Astrocyte (in vitro differentiated cells and primary cell): Measurements from ENCODE around the gene KIFC1. TPM values are rescaled to one million over a fixed set of nuclear protein-coding genes. Genes with fewer than 3 reads are reported as not detected.

Source experiments
- DNase-seq: peaks from one replicate; pipeline ENCODE4 v3.0.0-alpha.2; 2010; ENCODE audit warnings: low read depth
- FAIRE-seq: peaks from 2 replicates; lab custom pipeline; 2011; peaks lifted over from hg19 to GRCh38; lab: Jason Lieb, UNC
- H2AFZ ChIP-seq: 2 replicates; pipeline ENCODE4 v1.6.0; 2012; ENCODE audit warnings: low read depth, low read length, inconsistent platforms
- H3K27ac ChIP-seq: 2 replicates; pipeline ENCODE4 v1.5.1; 2011; ENCODE audit warnings: low read depth, low read length, inconsistent platforms
- H3K27me3 ChIP-seq: 2 replicates; pipeline ENCODE4 v1.6.0; 2011; ENCODE audit warnings: low read length, inconsistent platforms; ENCODE audit not compliant: insufficient read depth
- H3K36me3 ChIP-seq: 2 replicates; pipeline ENCODE4 v1.5.1; 2011; ENCODE audit warnings: low read length, inconsistent platforms; ENCODE audit not compliant: insufficient read depth
- H3K4me1 ChIP-seq: 2 replicates; pipeline ENCODE4 v1.5.1; 2011; ENCODE audit warnings: low read length, inconsistent platforms; ENCODE audit not compliant: insufficient read depth
- H3K4me2 ChIP-seq: 2 replicates; pipeline ENCODE4 v1.6.0; 2012; ENCODE audit warnings: low read length, inconsistent platforms
- H3K4me3 ChIP-seq: 2 replicates; pipeline ENCODE4 v1.5.1; 2011; ENCODE audit warnings: low read depth, mild to moderate bottlenecking, low read length, inconsistent platforms; ENCODE audit not compliant: insufficient read depth
- H3K79me2 ChIP-seq: 2 replicates; pipeline ENCODE4 v1.6.0; 2012; ENCODE audit warnings: mild to moderate bottlenecking, low read length, inconsistent platforms; ENCODE audit not compliant: insufficient read depth
- H3K9ac ChIP-seq: 2 replicates; pipeline ENCODE4 v1.6.0; 2012; ENCODE audit warnings: mild to moderate bottlenecking, low read length, inconsistent platforms
- H3K9me3 ChIP-seq: 2 replicates; pipeline ENCODE4 v1.5.1; 2012; ENCODE audit warnings: low read depth, mild to moderate bottlenecking, low read length, inconsistent platforms; ENCODE audit not compliant: insufficient read depth
- H4K20me1 ChIP-seq: 2 replicates; pipeline ENCODE4 v1.6.0; 2012; ENCODE audit warnings: low read length, inconsistent platforms; ENCODE audit not compliant: insufficient read depth
- H3K27ac Mint-ChIP-seq: one replicate; pipeline ENCODE4 v1.8.0; 2021; ENCODE audit warnings: mild to moderate bottlenecking, mixed read lengths; ENCODE audit not compliant: unreplicated experiment
- H3K27me3 Mint-ChIP-seq: one replicate; pipeline ENCODE4 v1.8.0; 2021; ENCODE audit warnings: low read depth, mixed read lengths; ENCODE audit not compliant: unreplicated experiment
- H3K36me3 Mint-ChIP-seq: one replicate; pipeline ENCODE4 v1.8.0; 2021; ENCODE audit warnings: low read depth, mixed read lengths; ENCODE audit not compliant: unreplicated experiment
- H3K4me1 Mint-ChIP-seq: one replicate; pipeline ENCODE4 v1.8.0; 2021; ENCODE audit warnings: low read depth, mixed read lengths; ENCODE audit not compliant: unreplicated experiment
- H3K4me3 Mint-ChIP-seq: one replicate; pipeline ENCODE4 v1.8.0; 2021; ENCODE audit warnings: mild to moderate bottlenecking, moderate library complexity, mixed read lengths; ENCODE audit not compliant: unreplicated experiment
- H3K9me3 Mint-ChIP-seq: one replicate; pipeline ENCODE4 v1.8.0; 2021; ENCODE audit warnings: mild to moderate bottlenecking, mixed read lengths; ENCODE audit not compliant: unreplicated experiment
- EZH2 ChIP-seq: IDR thresholded peaks from 2 replicates; pipeline ENCODE4 v1.6.1; 2012; ENCODE audit warnings: mild to moderate bottlenecking, low read length, inconsistent platforms; ENCODE audit not compliant: insufficient read depth
- total RNA-seq: library from RNA; stranded (reverse); gene quantifications from 2 replicates; pipeline ENCODE4 v1.2.1, GENCODE V29; 2021
- TF ChIP-seq, protein P1 (sequence below): IDR thresholded peaks from 2 replicates; pipeline ENCODE4 v1.5.1; 2011; ENCODE audit warnings: low read depth, mild to moderate bottlenecking, inconsistent platforms, low read length, moderate library complexity; ENCODE audit not compliant: insufficient read depth

KIFC1 gene
- total RNA-seq, 1 donor from 2014 or later = 4.2 TPM

DNA sequence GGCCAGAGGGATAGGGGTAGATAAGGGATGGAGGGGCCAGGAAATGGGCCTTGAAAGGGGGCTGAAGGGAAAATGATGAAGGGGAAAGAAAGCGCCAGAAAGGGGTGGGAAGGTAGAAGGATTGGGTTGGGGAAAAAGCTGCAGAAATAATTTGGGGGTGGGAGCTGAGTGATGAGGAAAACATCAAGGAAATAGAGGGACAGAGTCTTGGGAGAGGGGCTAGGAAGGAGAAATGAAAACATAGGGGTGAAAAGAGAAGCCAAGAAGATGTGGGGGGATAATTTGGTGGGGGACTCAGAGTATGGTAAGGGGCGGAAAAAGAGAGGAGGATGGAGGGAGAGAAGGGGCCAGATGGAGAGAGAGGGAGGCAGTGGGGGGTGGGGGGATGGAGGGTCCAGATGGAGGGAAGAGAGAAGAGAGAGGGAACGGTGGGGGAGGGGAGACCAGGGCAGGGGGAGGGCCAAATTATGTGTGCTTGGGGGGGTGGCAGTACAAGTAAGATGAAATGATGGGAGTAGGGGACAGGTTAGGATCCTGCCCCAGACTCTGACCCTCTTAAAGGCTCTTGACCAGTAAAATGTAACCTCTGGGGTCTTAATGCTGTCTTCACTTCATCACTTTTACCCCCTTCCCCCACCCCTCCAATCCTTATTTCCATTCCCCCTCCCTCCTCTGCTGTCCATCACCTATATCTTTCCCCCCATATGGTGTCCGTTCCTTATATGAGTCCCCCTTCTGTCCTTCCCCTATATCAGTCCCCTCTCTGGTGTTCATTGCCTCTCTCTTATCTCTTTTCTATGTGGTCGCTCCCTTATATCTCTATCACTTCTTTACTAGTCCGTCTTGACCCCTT, 29.1 kb downstream of the KIFC1 start:
- Histone ChIP-seq H3K79me2 (peaks cover 25% of the 10 kb centered on the region), H3K9me3 (no peaks in the 10 kb centered on the region), H3K27ac (no peak overlapping the region), H3K4me1 (peaks cover 36% of the 10 kb centered on the region), H3K27me3 (no peaks in the 10 kb centered on the region), H3K4me2 (peak overlapping the region; percentile 97), H3K4me3 (peak overlapping the region; percentile 32), H2AFZ (no peak overlapping the region), H3K36me3 (peaks cover 2% of the 10 kb centered on the region), H3K9ac (peak overlapping the region; percentile 70), H4K20me1 (peaks cover 12% of the 10 kb centered on the region)
- Mint-ChIP-seq H3K9me3 (no peaks in the 10 kb centered on the region), H3K4me3 (peak overlapping the region; percentile 85), H3K27ac (peak overlapping the region; percentile 70), H3K4me1 (peaks cover 47% of the 10 kb centered on the region), H3K36me3 (peaks cover 7% of the 10 kb centered on the region), H3K27me3 (no peaks in the 10 kb centered on the region)
- FAIRE-seq (no peak), DNase-seq (no peak)
- TF ChIP-seq, protein P1, sequence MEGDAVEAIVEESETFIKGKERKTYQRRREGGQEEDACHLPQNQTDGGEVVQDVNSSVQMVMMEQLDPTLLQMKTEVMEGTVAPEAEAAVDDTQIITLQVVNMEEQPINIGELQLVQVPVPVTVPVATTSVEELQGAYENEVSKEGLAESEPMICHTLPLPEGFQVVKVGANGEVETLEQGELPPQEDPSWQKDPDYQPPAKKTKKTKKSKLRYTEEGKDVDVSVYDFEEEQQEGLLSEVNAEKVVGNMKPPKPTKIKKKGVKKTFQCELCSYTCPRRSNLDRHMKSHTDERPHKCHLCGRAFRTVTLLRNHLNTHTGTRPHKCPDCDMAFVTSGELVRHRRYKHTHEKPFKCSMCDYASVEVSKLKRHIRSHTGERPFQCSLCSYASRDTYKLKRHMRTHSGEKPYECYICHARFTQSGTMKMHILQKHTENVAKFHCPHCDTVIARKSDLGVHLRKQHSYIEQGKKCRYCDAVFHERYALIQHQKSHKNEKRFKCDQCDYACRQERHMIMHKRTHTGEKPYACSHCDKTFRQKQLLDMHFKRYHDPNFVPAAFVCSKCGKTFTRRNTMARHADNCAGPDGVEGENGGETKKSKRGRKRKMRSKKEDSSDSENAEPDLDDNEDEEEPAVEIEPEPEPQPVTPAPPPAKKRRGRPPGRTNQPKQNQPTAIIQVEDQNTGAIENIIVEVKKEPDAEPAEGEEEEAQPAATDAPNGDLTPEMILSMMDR = no peak
- no peak for TF ChIP-seq EZH2

- Histone ChIP-seq H3K9me3 (no peaks in the 10 kb centered on the region), H3K9ac (no peak overlapping the region), H3K79me2 (peaks cover 19% of the 10 kb centered on the region), H3K36me3 (no peaks in the 10 kb centered on the region), H3K4me3 (no peak overlapping the region), H3K27me3 (no peaks in the 10 kb centered on the region), H3K4me2 (peak overlapping the region; percentile 97), H4K20me1 (peaks cover 7% of the 10 kb centered on the region), H2AFZ (no peak overlapping the region), H3K27ac (no peak overlapping the region), H3K4me1 (peaks cover 30% of the 10 kb centered on the region)
- DNase-seq = no peak
- H3K27me3 Mint-ChIP-seq = no peaks in the 10 kb centered on the region
- H3K9me3 Mint-ChIP-seq = no peaks in the 10 kb centered on the region
- H3K4me3 Mint-ChIP-seq = peak overlapping the region; percentile 85
- peaks cover 42% of the 10 kb centered on the region for H3K4me1 Mint-ChIP-seq
- FAIRE-seq = no peak
- TF ChIP-seq, protein P1 = no peak
- no peak for TF ChIP-seq EZH2
- H3K27ac Mint-ChIP-seq = peak overlapping the region; percentile 6
- peaks cover 7% of the 10 kb centered on the region for H3K36me3 Mint-ChIP-seq
Measured at GRCh38 chr6:33421344-33421643, 29.7 kb downstream of the KIFC1 start.

DNA sequence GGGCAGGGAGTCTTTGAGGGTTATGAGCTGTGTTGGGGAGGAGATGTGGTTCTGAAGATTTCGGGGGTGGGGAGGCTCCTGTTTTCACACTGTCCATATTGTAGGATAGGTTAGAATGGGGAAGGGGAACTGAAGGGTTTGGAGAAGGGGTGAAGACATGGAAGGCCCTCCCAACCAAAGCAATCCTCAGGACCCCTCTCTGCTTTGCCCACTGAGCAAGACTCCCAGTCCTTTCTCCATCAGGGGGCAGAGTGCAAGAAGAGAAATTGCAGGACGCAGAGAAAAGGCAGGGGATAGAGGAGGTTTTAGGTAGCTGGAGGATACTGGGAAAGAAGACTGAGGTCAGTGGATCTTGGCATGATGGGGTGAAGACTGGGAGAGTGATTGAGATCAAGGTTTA, 32.2 kb downstream of the KIFC1 start:
- no peak overlapping the region for H3K4me2 ChIP-seq
- FAIRE-seq = no peak
- no peak for DNase-seq
- Mint-ChIP-seq H3K4me1 (peaks cover 45% of the 10 kb centered on the region), H3K9me3 (no peaks in the 10 kb centered on the region), H3K4me3 (peak overlapping the region; percentile 70), H3K36me3 (peaks cover 6% of the 10 kb centered on the region), H3K27me3 (no peaks in the 10 kb centered on the region), H3K27ac (peak overlapping the region; percentile 96)
- H3K79me2 ChIP-seq = peaks cover 20% of the 10 kb centered on the region
- H3K36me3 ChIP-seq = no peaks in the 10 kb centered on the region
- peaks cover 33% of the 10 kb centered on the region for H3K4me1 ChIP-seq
- H3K27ac ChIP-seq = no peak overlapping the region
- H3K4me3 ChIP-seq = no peak overlapping the region
- no peak overlapping the region for H3K9ac ChIP-seq
- peaks cover 12% of the 10 kb centered on the region for H4K20me1 ChIP-seq
- no peak overlapping the region for H2AFZ ChIP-seq
- no peaks in the 10 kb centered on the region for H3K9me3 ChIP-seq
- TF ChIP-seq EZH2 = no peak
- TF ChIP-seq, protein P1 = no peak
- H3K27me3 ChIP-seq = no peaks in the 10 kb centered on the region
